ENCODE data around the gene YEATS4.

YEATS4 gene

DNA sequence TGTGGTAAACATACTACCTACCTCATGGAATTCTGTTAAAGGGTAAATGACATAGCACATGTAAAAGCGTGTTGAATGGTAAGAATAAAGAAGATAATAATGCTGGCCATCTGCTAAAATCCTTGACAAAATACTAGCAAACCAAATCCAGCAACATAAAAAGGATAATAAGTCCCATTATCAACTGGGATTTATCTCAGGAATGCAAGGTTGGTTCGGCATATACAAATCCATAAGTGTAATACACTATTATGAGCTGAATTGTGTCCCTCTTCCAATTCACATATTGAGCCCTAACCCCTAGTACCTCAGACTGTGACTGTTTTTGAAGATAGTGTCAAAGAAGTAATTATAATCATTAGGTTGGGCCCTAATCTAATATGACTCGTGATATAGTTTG is 37.4 kb downstream of the YEATS4 start:
- DNase-seq = no peak

DNA sequence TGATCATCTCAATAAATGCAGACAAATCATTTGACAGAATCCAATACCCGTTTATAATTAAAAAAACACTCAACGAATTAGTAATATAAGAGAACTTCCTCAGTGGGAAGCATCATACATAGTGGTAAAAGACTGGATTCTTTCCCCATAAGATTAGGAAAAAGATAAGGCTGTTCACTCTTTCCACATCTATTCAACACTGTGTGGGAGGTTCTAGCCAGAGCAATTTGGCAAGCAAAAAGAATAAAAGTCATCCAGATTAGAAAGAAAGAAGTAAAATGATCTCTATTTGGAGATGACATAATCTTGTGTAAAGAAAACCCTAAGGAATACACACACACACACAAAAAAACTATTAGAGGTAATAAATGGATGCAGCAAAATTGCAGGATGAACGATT is 38.4 kb downstream of the YEATS4 start:
- DNase-seq = no peak

DNA sequence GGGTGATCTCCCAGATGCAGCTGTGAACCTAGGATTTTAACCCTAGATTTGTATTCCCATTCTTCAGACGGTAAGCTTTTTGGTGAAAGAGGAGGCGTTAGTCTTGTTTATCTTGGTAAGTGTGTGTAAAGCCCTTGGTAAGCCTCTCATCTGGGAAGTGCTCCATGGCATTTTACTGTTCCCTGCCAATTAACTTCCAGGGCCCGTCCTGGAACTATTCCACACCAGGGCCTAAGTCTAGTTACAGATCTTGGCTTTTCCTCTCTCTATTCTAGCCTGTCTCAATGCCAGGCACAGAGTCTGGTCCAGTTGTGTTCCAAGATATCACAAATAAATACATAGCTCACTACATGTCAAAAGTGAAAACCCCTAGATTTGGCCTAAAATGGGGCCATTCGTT is 42.4 kb downstream of the YEATS4 start:
- no peak for DNase-seq

DNA sequence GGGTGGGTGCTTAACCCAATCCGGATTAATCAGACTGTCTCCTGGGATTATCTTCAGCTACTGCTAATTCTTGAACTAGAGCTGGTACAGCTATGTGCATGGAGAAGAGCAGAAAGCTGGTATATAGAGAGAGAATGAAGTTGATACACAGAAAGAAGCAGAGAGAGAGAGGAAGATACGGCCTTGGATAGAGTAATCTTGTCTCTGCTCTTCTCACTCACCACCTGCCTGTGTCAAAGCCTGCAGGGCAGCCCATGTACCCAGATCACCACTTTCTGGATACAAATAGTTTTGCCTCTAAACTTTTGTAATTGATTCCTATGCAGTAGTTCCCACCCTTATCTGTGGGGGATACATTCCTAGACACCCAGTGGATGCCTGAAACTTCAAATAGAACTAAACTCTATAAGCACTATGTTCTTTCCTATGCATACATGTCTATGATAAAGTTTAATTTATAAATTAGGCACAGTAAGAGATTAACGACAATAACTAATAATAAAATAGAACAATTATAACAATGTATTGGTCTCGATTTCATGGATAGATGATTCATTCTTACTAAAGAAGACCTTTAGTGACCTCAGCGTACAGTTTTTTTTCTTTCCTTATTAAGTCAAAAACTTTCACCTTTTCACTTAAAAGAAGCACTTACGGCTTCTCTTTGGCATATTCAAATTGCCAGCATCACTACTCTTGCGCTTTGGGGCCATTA is 45.5 kb downstream of the YEATS4 start:
- no peak for DNase-seq

DNA sequence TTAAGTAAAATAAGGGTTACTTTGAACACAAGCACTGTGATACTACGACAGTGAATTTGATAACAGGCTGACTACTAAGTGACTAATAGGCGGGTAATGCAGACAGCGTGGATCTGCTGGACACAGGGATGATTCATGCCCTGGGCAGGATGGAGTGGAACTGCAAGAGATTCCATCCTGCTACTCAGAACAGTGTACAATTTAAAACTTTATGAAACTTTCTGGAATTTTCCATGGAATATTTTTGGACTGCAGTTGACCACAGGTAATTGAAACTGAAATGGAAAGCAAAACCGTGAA is 46.0 kb downstream of the YEATS4 start:
- DNase-seq = no peak

DNA sequence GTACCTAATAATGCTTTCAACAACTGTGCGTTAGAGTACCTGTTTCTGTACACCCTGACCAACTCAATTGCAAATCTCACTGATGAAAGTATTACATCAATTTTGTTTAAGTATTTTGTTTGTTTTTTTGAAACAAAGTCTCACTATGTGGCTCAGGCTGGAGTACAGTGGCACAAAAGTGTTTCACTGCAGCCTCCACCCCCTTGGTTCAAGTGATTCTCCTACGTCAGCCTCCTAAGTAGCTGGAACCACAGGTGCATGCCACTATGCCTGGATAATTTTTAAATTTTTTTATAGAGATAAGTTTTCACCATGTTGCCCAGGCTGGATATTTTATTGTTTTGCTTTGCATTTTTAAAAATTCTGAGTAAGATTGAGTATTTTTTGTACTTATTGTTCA is 46.7 kb downstream of the YEATS4 start:
- no peak for DNase-seq

DNA sequence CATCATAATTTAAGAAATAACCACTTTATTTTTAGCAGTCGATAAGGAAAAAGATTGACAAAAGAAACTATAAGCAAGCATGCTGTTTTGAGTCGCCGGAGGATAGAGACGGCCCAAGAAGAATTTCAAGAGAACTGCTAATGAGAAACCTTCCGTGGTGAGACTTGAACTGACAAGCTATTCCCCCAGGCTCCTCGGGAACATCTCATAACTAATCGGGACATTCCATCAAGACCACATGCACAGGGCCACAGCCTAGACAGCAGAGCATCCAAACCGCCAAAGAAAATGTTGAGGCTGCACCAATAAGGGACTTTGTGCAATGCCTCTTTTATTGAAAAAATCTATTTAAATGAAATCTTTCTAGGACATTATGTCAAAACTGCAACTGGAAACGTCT is 51.0 kb downstream of the YEATS4 start:
- no peak for DNase-seq

DNA sequence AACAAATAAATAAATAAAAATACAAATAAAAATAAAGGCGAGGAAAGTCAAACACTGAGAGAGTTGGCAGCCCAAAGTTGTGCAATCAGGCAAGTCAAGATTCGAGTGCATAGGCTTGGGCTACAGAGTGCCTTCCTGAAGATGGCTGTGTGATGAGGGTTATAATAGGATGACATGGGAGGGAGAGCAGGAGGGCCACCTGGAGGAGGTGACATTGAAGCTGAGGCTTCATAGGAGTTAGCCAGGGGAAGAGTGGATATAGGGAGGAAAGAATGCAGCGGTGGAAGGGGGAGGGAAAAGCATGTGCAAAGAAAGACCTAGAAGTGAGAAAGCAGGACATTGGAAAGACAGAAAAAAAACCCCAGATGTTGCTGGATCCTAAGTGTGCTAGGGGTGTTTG is 53.1 kb downstream of the YEATS4 start:
- DNase-seq = no peak

DNA sequence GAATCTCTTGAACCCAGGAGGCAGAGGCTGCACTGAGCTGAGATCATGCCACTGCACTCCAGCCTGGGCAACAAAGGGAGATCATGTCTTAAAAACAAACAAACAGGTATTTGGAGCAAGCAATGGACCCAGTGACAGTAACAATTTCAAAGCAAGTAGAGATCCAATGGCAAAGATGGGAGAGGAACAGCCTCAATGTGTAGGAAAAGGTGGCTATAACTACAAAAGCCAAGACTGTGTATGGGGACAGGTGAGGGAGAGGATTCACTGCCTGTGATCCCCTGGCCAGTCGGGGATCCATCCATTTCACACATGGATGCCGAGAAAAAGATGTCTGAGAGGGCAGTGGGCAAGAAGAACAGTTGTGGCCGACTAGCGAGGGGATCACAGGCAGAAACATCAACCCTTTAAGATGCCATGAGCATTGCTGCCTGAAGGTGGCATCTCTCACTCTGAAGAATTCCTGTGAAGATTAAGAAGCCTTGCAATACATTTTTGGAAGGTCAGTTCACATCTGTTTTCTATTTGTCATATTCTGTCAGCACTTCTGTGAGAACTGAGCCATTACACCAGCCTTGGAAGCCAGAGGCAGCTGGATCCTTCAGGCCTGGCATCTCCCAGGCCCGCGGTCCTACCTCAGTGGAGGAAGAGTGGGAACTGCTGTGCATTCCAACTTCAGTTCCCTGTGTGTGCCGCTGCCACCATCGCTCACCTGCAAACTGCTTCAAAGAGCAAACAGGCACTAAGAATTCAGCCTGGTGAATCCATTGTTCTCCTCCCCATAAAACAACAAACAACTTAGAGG is 56.1 kb downstream of the YEATS4 start:
- no peak for DNase-seq

DNA sequence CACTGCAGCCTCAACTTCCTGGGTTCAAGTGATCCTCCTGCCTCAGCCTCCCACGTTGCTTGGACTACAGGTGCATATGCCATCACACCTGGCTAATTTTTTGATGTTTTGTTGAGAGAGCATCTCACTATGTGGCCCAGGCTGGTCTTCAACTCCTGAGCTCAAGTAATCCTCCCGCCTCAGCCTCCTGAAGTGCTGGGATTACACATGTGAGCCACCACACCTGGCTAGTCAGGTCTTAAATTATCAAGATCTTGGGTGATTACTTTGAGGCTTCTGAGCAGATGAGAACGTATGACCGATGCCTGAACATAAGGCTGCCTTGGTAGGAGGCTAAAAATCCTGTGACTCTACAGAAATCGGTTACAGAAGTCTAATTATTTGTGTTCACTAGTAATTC is 57.7 kb downstream of the YEATS4 start:
- no peak for DNase-seq

DNA sequence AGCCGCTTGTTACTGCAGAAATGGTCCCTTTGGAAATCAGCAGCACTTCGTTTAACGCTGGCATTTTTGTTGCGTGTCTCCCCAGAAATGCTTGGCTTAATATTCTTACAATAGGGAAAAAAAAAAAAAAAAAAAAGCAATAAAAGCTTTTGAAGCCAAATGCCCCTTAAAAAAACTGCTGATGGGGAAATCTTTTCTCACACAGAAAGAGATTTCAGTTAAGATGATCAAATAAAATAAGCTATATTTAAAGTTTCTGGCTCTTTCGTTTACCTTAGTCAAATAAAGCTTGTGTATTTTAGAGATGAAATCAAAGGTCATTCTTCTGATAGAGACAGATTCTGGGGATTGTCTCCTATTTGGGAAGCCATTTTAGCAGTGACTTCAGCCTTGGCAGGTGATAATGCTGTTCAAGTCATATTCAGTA is 58.2 kb downstream of the YEATS4 start:
- DNase-seq = no peak

DNA sequence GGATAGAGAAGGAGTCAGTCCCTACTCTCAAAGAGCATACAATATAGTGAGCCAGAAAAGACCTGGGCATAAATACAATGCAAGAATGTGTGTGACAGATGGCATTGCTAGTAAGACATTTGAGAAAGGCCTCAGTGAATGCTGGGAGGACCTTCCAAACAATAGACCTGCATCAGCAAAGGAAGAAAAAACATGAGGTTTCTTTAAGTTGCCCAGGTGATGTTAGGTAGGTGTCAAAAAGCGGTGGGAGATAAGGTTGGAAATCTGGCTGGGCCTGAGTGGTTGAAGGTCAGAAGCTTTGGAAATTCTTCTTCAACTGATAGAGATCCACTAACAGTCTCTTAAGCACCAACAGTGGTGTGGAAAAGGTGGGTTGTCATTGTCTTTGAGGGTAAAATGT is 60.2 kb downstream of the YEATS4 start:
- no peak for DNase-seq

DNA sequence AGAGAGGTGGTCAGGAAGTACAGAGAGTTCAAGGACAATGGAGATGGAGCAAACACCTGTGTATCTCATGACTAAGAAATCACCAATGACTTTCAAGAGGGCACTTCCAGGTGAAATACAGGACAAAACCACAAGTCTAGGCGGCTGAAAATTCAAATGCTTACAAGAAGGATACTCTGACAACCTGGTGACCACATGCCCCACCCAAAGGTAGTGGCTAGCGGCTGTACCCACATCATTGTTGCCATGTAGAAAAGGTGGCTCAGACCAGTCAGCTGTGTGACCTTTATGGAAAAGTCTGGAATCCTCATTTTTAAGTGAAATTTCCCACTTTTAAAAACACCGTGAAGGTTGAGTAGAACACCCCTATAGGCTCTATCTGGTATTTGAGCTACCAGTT is 62.0 kb downstream of the YEATS4 start:
- no peak for DNase-seq

DNA sequence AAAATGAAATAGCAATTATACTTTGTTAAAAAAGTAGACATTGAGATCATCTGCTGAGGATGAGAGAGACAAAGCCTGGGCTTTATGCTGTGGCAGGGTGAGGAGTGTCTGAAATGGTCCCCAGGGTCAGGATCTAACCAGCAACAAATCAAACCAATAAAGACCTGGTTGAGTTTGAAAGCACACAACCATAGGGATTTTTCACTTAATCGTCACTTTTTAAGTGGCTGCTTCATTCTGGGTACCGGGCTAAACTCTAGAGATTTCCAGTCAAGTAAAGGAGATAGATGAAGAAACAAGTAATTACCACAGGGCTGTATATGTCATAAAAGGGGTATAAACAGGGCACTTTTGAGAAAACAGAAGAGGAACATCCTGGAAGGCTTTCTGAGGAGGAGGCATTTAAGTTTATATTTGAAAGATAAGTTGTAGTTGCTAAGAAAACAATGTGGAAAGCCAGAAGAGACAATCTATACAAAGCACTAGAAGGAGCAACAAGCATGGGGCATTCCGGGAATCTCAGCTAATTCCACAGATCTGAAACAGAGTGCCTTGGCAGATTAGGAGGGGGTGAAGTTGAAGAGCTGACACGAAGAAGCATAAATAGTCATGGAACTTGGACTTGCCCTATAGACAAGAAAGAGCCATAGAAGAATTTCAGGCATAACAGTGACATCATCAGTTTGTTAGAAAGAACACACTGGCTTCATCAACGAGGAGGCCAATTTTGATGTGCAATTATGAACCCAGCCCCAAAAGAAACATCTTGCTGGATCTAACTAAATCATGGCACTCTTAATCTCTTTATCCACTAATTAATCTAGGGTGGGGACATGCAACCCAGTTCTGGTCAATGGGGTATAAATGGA is 63.7 kb downstream of the YEATS4 start:
- no peak for DNase-seq

DNA sequence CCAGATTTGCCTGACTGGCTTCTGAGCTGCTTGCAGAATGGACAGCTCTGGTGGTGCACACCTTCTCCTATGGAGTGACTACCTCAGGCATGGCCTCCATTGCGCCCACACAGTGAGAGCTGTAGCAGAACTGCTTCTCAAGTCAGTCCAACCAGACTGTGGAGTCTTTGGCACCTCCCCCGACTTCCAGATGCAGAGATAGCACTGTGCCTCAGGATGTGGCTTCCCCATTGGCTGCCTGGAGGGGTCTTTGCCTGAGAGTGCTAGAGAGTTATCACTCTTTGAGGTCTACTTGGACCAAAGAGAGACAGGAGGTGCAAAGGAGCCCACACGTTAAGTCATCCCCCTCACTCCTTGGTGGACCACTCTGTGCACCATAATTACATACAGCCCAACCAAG is 65.9 kb downstream of the YEATS4 start:
- no peak for DNase-seq

DNA sequence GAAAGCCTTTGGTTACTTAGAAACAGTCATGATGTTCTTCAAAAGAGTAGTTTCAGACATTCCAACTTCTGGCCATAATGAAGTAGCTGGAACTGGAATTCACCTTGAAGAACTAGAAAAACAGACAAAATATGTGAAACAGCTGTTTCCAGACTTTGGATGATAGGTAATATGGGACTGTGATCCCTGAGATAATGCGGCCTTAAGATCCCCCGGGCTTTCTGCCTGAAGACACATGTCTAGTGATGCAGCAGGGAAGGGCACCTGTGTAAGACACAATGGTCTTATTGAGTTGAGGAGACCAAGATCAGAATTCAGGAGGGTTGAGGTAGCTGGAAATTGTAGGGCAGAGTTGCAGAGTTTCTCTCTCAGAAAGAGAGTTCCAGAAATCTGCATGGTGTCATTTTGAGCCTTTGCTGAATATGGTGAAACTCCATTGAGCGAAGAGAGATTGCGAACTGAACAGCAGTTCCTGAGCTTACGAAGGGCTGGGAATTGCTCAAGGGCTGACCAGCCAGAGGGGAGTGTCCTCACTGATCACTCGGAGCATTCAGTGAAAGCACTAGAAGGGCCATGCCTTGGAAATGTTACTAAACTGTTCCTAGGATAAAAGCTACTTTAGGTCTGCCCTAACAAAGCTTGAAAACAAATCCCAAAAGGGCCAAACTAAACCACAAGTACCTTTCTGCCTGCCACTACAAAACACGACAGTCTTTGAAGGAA is 69.0 kb downstream of the YEATS4 start:
- DNase-seq = no peak

DNA sequence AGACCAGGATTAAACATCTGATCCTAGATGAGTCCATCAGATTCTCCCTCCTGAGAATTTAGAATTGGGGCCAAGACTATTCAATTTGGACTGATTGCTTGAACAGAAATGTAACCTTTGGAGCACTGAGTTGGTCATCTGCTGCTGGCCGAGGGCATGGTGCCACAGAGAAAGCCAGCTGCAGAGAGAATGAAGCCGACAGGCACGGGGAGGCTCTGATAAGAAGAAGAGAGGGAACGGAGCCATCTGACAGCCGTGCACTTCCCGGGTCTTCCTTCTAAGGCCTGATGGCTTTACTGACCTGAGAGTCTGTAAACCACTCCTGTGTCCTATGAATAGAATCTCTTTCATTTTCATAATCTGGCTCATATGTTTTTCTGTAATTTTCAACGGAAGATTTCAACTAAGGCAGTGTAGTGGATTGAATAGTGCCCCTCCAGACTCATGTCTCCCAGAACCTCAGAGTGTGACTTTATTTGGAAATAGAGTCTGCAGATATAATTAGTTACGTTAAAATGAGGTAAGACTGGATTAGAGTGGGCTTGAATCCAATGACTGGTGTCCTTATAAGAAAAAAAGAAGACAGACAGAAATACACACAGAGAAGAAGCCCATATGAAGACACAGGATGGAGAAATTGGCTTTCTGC is 71.5 kb downstream of the YEATS4 start:
- no peak for DNase-seq

DNA sequence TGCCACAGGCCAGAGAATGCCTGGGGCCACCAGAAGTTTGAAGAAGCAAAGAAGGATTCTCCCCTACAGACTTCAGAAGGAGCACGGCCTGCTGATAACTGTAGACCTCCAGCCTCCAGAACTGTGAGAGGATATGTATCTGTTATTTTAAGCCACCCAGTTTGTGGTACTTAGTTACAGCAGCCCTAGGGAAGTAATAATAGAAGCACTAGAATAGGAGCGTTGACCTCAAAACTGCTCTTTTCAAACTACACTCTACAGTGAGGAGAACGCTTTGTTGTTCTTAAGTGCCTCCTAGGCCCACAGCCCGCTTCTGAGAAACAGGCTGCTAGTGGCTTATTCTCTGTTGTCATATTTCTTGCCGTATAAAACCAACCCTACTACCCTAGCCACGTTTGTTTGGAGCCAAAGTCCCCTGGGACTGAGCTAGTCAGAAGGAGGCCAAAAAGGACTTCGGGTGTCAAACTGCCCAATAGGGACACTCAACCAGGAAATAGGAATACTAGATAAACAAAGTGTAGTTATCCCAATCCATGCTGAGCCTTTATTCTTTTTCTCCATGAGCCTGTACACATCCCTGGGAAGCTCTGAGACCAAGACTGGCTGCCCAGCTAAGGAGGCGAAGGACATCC is 72.2 kb downstream of the YEATS4 start:
- no peak for DNase-seq

DNA sequence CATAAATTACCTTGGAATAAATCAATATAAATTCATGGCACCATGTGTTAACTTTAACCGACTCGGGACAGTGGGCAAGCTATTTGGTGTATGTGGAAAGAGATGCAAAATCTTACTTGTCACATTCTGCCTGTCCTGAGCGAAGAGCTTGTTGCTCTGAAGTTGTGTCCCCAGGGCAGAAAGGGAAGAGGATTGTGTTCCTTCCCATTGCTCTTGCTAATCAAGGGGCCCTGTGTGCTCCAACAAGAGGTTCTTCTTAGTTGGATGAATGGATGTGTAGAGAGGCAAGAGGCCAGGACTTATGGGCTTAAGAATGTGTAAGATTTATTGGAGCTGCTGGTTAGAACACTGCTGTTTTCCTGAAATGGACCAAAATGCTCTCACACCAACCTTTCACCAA is 74.1 kb downstream of the YEATS4 start:
- DNase-seq = no peak

DNA sequence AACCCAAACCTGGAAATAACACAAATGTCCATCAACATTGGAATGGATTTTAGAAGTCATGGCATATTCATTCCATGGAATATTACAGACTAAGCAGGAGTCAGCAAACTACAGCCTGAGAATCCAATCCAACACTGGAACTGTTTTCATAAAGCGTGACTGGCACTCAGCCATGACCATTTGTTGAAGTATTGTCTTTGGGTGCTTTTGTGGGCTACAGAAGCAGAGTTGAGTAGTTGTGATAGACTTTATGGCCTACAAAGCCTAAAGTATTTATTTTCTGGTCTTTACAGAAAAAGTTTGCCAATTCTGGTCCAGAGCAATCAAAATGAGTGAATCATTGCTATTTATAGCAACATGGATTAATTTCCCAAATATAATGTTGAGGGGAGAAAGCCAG is 76.1 kb downstream of the YEATS4 start:
- no peak for DNase-seq

DNA sequence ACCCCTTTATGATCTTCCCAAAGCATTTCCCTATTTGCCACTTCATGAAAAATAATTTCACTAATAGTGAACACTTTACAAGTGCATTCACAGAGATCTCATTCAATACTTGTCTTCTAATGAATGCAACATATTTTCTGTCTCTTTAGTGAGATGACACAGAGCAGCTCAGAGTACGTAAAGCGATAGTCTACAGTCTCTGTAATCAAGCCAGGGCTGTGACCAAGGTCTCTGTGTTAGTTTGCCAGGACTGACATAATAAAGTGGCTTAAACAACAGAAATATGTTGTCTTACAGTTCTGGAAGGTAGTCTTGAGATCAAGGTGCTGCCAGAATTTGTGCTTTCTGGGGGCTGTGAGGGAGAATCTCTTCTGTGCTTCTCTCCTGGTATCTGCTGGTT is 77.5 kb downstream of the YEATS4 start:
- DNase-seq = no peak

DNA sequence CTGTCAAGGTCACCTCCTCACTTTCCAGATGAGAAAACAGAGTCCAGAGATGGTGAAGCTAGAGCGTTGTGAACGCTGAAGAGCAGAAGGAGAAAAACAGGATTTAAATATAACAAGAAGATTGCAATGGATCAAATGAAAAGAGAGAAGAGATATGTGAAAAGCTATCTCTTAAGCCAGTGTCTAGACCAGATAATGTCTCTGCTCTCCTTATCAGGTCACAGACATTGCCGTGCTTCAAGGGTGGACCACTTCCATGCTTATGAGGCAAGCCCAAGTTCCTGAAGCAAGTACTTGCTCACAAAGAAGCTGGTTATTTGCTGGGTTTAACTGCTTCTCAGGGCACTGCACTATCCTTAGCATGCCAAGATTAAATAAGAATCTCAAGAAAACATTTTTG is 79.0 kb downstream of the YEATS4 start:
- no peak for DNase-seq

Data from activated naive CD4-positive, alpha-beta T cell treated with Interleukin-2 at 50 U/mL for 16 hours (primary cell).